Measurements from ENCODE around the gene CELF4. TPM values are rescaled to one million over a fixed set of nuclear protein-coding genes. Genes with fewer than 3 reads are reported as not detected.
"Not testable (repeated sequence)": the region's sequence is repeated elsewhere in the genome, so short reads cannot be mapped to it uniquely, and the experiment has no call there.

Gene CELF4
- total RNA-seq, 1 experiment from 2014 or later: 0.40 TPM

DNA sequence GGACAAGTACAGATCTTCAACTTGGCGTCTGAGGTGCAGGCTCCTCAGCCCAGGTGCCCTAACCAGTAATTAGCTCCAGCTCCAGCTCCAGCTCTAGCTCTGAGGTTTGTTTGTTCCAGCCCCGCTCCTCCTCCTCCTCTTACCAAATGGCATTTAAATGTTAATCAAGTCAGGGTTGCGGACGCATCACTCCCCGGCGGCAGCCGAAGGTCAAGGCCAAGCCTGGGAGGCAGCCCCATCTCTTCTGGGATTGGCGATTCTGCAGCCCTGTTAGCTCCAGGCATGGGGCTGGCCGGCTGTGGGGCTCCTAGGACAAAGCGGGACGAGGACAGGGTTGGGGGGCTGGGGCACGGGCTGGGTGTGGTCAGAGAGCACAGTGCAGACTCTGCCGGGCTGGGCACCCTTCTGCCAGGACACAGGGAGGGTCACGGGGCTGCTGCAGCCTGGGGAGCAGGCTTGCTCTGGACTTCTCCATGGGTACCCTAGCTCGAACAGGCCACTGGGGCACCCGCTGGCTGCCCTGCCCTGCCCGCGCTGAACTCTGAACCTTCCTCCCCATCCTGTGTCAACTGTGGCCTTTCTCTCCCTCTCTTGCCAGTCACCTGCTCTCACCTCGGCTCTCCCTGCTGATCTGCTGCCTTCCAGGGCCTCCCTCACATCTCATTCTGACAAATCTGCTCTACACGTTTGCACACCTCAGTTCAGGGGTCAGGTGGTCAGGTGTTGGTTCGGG is 203.3 kb downstream of the CELF4 start:
- no peak overlapping the region for H3K9ac ChIP-seq (ENCODE audit: low read length)
- H3K27me3 ChIP-seq (ENCODE audit: low read length): no peaks in the 10 kb centered on the region
- H3K4me3 ChIP-seq (ENCODE audit: low read length): no peak overlapping the region
- H3F3A ChIP-seq (ENCODE audit: low read length, unreplicated experiment): no peaks in the 10 kb centered on the region
- intact Hi-C loops (cut with micrococcal nuclease): no loop called here
- no peaks in the 10 kb centered on the region for H4K20me1 ChIP-seq (ENCODE audit: low read length)
- H3K79me2 ChIP-seq (ENCODE audit: low read length): no peaks in the 10 kb centered on the region
- H2AFZ ChIP-seq (ENCODE audit: low read length): no peak overlapping the region
- H3K4me2 ChIP-seq (ENCODE audit: low read length): no peak overlapping the region
- H3K9me3 ChIP-seq (ENCODE audit: low read length): no peaks in the 10 kb centered on the region
- ChIA-PET CTCF (no interaction called here), POLR2A (ENCODE audit: unreplicated experiment) (no interaction called here)
- no peak for TF ChIP-seq EZH2phosphoT487 (IDR thresholded peaks at IDR 0.05; ENCODE audit: borderline replicate concordance, low read length)
- DNase-seq (no peak), ATAC-seq (no peak)
- H3K4me1 ChIP-seq (ENCODE audit: insufficient read depth, low read length): no peaks in the 10 kb centered on the region
- no peaks in the 10 kb centered on the region for H3K9me2 ChIP-seq (replicated peaks; ENCODE audit: low read length)
- no peaks in the 10 kb centered on the region for H3K36me3 ChIP-seq (ENCODE audit: low read depth, low read length)
- no TSS peak for BruUV-seq (replicated peaks)
- no peak overlapping the region for H3K27ac ChIP-seq (ENCODE audit: low read length)

DNA sequence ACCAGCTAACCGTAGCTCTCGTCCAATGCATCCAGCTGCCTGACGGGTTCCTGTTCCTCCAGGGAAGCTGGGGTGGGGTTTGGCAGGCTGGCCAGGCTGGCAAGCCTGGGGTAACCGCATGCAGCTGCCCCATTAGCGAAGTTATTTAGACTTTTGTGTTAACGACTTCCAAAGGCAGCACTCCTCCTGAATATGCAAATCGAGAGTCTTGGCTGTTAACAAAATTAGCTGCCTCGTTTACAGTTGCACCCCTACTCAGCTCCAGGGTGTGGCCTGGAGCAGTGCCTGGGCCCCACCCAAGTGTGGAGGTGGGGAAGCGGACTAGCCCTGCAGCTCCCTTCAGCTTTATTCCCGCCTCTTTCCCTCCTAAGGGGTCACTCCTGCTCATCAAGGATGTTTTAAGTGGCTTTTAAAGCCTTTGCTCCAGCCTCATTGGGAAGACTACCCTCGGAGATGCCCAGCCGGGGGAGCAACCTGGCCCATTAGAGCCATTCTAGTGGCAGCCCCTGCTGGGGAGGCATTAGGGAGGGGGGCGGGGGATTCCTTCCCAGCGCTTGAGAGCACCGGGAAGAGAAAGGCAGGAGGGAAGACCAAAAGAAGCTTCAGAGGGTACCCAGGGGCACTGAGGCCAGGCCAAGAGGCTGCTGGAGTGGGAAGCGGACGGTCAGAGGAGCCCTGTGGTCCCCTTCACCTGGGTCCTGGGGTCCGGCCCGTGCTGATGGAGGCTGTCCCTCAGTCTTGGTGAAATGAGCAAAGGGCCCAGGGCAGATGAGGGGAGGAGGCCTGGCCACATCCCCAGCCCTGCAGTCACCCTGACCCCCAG is 204.1 kb downstream of the CELF4 start:
- intact Hi-C loops (cut with micrococcal nuclease): no loop called here
- ATAC-seq: no peak
- no peaks in the 10 kb centered on the region for H3K9me3 ChIP-seq (ENCODE audit: low read length)
- no peak overlapping the region for H3K4me2 ChIP-seq (ENCODE audit: low read length)
- BruUV-seq (replicated peaks): no TSS peak
- CTCF ChIA-PET: no interaction called here
- no peaks in the 10 kb centered on the region for H3K79me2 ChIP-seq (ENCODE audit: low read length)
- H2AFZ ChIP-seq (ENCODE audit: low read length): no peak overlapping the region
- no peaks in the 10 kb centered on the region for H3K9me2 ChIP-seq (replicated peaks; ENCODE audit: low read length)
- no peaks in the 10 kb centered on the region for H3K4me1 ChIP-seq (ENCODE audit: insufficient read depth, low read length)
- no peaks in the 10 kb centered on the region for H3K36me3 ChIP-seq (ENCODE audit: low read depth, low read length)
- no peak overlapping the region for H3K4me3 ChIP-seq (ENCODE audit: low read length)
- no peak overlapping the region for H3K27ac ChIP-seq (ENCODE audit: low read length)
- H3K9ac ChIP-seq (ENCODE audit: low read length): no peak overlapping the region
- TF ChIP-seq, protein P1, sequence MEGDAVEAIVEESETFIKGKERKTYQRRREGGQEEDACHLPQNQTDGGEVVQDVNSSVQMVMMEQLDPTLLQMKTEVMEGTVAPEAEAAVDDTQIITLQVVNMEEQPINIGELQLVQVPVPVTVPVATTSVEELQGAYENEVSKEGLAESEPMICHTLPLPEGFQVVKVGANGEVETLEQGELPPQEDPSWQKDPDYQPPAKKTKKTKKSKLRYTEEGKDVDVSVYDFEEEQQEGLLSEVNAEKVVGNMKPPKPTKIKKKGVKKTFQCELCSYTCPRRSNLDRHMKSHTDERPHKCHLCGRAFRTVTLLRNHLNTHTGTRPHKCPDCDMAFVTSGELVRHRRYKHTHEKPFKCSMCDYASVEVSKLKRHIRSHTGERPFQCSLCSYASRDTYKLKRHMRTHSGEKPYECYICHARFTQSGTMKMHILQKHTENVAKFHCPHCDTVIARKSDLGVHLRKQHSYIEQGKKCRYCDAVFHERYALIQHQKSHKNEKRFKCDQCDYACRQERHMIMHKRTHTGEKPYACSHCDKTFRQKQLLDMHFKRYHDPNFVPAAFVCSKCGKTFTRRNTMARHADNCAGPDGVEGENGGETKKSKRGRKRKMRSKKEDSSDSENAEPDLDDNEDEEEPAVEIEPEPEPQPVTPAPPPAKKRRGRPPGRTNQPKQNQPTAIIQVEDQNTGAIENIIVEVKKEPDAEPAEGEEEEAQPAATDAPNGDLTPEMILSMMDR (conservative IDR thresholded peaks at IDR 0.05; ENCODE audit: low read depth, low read length): no peak
- TF ChIP-seq EZH2phosphoT487 (IDR thresholded peaks at IDR 0.05; ENCODE audit: borderline replicate concordance, low read length) (no peak), EZH2 (IDR thresholded peaks at IDR 0.05; ENCODE audit: low read length, unreplicated experiment) (no peak)
- H4K20me1 ChIP-seq (ENCODE audit: low read length): no peaks in the 10 kb centered on the region
- DNase-seq: no peak
- no peaks in the 10 kb centered on the region for H3F3A ChIP-seq (ENCODE audit: low read length, unreplicated experiment)
- H3K27me3 ChIP-seq (ENCODE audit: low read length): no peaks in the 10 kb centered on the region
- POLR2A ChIA-PET (ENCODE audit: unreplicated experiment): no interaction called here

DNA sequence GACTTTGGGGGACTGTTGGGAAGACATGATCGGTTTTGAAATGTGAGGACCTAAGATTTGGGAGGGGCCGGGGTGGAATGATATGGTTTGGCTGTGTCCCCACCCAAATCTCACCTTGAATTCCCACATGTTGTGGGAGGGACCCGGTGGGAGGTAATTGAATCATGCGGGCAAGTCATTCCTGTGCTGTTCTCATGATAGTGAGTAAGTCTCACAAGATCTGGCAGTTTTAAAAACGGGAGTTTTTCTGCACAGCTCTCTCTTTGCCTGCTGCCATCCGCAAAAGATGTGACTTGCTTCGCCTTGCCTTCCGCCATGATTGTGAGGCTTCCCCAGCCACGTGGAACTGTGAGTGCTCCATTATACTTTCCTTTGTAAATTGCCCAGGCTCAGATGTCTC is 207.5 kb downstream of the CELF4 start:
- H3F3A ChIP-seq (ENCODE audit: low read length, unreplicated experiment); POLR2A ChIA-PET (ENCODE audit: unreplicated experiment): not testable (repeated sequence)

More for the DNA sequence above, 207.5 kb downstream of the CELF4 start:
- intact Hi-C loops (cut with micrococcal nuclease); BruUV-seq (replicated peaks); ATAC-seq; H3K27ac ChIP-seq (ENCODE audit: low read length); H3K27me3 ChIP-seq (ENCODE audit: low read length); H3K4me3 ChIP-seq (ENCODE audit: low read length); DNase-seq; H3K9ac ChIP-seq (ENCODE audit: low read length); H3K36me3 ChIP-seq (ENCODE audit: low read depth, low read length); H3K4me1 ChIP-seq (ENCODE audit: insufficient read depth, low read length); H3K9me2 ChIP-seq (replicated peaks; ENCODE audit: low read length); H3K4me2 ChIP-seq (ENCODE audit: low read length); CTCF ChIA-PET; H3K9me3 ChIP-seq (ENCODE audit: low read length); H4K20me1 ChIP-seq (ENCODE audit: low read length); H3K79me2 ChIP-seq (ENCODE audit: low read length); H2AFZ ChIP-seq (ENCODE audit: low read length): not testable (repeated sequence)

All from PC-3 (cell line).